GM19463 (cell line): Measurements from ENCODE around the gene SLC3A2.

Experiments used
- ATAC-seq: cut with Tn5 transposase; IDR thresholded peaks from one replicate; pipeline ENCODE4 v1.9.1; 2021; ENCODE audit warnings: mild to moderate bottlenecking, moderate library complexity; ENCODE audit not compliant: unreplicated experiment

Gene SLC3A2

DNA sequence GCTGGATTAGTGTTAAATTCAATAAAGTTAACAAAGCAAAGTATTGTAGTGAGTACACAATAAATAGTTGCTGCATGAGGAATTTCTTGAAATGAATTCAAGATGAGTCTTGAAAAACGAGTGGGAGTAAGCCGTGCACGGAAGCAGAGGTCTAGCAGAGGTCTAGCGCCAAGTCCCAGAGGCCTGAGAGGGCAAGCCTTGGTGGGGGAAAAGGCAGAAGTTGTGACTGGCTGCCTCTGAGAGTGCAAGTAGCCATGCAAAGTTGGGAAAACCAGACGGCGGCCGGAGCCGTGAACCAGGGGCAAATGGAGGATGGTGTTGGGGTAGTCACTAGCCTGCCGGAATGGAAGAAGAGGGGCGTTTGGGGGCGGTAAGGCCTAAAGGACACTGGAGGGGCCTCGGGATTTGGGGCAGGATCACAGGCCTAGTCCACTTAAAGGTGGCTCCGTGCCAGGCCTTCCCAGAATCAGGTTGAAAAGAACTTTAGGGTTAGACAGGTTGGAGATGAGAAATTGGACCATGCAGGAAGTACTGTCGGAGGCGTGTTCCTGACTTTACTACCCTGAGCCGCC, 379 bp upstream of the SLC3A2 start:
- ATAC-seq: peak; percentile 24

DNA sequence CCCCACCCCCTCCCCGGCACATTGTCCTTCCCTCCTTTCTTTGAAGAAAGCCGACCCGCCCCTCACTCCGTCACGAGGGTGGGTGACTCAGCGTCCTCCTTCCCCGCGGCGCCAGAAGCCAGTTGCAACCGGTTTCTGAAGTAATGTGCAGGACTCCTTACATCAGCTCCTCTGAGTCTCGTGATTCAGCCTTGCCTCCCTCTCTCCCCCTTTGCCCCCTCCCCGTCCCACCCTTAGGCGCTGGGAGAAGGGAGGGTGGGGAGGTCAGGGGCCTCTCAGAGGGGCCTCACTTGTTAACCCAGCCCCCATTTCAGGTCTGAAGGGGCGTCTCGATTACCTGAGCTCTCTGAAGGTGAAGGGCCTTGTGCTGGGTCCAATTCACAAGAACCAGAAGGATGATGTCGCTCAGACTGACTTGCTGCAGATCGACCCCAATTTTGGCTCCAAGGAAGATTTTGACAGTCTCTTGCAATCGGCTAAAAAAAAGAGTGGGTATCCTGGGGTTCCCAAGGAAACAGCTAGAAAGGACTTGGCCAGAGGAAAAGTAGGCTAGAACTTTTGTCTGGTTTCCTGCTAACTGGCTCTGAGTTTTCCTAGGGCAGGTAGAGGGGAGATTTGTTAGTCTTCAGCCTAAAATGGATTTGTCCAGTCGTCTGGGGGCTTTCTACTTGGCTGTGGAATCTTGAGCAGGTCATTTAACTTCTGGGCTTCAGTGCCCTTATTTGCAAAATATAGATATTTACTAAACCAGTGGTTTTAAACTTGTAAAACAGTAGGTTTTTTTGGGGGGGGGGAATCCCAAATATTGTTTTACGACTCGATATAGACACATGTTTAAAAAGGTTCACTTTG, 1.1 kb downstream of the SLC3A2 start:
- ATAC-seq: peak; percentile 46

DNA sequence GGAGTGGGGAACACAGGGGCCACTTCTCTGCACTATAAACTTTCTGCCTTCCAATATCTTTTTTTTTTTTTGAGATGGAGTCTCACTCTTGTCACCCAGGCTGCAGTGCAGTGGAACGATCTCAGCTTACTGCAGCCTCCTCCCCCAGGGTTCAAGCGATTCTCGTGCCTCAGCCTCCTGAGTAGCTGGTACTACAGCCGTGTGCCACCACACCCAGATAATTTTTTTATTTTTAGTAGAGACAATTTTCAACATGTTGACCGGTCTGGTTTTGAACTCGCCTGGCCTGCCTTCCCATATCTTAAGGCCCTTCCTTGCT, 1.7 kb downstream of the SLC3A2 start:
- no peak for ATAC-seq

DNA sequence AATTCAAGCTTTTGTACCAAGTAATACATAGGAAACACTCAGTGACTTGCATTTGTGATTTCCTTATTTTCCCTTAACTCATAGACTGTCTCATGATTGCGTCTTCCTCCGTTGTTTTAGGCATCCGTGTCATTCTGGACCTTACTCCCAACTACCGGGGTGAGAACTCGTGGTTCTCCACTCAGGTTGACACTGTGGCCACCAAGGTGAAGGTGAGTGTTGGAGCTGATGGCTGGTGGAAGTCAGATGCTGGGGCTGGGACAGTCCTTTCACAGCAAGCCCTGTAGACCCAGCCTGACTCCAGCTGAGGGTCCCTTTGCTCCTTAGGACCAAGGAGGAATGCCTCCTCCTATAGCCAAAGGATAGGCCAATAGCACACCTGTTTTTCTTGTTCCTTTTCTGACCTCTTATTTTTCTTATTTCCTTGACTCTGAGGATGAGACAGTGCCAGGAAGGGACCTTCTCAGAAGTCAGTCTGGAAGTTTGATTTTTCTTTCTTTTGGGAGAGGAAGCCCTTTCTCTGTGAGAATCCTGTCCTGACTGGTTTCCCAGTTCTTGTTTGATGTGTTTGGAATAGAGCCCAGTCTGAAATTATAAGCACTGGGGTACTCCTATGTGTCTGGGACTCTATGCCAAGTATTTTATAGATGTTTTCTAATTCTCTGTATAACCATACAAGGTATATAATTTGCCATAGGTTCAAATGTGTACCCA, 2.2 kb downstream of the SLC3A2 start:
- ATAC-seq: no peak

DNA sequence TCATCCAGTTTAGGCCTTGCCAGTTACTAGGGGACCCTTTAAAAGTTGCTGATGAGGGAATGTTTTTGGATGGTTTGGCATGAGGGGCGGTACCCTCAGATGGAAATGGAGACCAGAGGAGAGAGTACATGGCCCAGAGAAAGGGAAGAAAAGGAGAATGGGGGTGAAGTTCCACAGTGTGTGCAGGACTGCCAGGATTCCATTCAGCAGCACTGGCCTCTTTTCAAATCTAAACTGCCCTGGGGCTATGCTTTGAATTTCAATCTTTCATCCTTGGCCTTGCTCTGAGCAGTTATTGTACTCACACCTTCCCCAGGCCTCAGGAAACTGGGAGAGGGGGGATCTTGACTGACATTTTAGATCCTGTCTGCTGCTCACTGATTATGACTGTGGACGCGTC, 3.0 kb downstream of the SLC3A2 start:
- ATAC-seq: no peak

DNA sequence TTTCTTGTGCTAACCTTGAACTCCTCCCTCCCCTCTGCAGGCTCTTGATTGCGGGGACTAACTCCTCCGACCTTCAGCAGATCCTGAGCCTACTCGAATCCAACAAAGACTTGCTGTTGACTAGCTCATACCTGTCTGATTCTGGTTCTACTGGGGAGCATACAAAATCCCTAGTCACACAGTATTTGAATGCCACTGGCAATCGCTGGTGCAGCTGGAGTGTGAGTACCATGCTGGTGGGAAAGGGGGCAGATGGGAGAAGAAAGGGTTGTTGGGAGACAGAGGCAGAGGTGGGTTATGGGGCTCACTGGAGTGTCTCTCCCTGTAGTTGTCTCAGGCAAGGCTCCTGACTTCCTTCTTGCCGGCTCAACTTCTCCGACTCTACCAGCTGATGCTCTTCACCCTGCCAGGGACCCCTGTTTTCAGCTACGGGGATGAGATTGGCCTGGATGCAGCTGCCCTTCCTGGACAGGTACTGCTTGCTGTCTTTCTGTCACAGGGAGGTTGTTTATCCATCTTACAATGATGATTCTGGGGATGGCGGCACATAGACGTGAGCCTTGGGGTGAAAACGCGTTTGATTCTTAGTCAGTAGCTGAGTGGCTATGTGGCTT, 4.5 kb downstream of the SLC3A2 start:
- no peak for ATAC-seq

DNA sequence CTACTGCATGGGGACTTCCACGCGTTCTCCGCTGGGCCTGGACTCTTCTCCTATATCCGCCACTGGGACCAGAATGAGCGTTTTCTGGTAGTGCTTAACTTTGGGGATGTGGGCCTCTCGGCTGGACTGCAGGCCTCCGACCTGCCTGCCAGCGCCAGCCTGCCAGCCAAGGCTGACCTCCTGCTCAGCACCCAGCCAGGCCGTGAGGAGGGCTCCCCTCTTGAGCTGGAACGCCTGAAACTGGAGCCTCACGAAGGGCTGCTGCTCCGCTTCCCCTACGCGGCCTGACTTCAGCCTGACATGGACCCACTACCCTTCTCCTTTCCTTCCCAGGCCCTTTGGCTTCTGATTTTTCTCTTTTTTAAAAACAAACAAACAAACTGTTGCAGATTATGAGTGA, 7.7 kb downstream of the SLC3A2 start:
- ATAC-seq: no peak

DNA sequence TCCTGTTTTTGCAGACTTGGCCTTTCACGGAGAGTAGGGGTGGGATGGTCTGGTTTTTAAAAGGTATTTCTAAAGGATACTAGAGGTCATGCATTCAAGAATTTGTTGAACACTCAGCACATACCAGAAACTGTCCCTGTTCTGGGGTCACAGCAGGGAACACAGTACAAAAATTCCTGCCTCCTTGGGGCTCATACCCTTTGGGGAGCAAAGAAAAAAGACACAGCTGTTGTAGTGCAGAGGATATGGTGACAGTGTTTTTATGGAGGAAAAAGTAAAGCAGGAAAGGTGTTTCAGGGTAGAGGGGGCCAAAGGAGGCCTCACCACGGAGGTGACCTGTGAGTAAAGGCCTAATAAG, 8.4 kb downstream of the SLC3A2 start:
- ATAC-seq: no peak

DNA sequence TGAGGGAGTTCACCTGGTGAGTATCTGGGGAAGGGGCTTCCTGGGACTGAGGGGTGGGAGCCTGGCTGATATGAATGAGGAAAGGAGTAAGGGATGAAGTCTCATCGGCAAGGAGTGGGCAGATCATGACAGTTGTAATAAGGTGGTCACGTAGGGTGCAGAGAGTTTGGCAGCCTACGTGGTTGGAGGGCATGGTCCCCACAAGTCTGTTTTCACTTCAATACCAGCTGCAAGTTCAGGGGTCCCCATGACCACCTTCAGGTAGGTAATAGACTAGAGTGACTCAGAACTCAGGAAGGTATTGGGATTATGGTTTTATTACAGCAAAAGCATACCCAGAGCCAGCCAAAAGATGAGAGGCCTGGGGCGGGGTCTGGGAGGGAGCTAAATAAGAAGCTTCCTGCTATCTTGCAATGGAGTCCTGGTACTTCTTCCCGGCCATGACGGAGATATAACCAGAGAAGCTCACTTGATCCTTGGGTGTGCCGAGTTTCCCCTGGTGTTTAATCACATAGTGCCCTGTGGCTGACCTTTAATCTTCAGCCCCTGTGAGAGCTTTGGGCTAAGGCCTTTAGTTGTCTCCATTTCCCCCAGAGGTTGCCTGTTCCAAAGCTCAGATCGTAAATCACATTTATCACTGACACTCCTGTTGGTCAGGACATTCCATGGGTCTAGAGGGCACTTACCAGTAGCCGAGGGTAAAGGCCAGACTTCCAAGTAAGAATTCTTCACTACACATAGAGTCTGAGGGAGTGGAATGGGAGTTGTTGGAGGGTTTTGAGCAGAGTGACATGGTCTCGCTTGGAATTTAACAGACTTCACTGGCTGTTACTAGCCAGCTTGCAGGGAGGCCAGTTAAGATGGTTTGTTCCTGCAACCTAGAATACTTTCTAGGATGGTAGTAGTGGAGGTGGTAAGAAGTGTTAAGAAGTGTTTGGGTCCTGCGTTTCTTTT, 9.1 kb downstream of the SLC3A2 start:
- ATAC-seq: no peak

DNA sequence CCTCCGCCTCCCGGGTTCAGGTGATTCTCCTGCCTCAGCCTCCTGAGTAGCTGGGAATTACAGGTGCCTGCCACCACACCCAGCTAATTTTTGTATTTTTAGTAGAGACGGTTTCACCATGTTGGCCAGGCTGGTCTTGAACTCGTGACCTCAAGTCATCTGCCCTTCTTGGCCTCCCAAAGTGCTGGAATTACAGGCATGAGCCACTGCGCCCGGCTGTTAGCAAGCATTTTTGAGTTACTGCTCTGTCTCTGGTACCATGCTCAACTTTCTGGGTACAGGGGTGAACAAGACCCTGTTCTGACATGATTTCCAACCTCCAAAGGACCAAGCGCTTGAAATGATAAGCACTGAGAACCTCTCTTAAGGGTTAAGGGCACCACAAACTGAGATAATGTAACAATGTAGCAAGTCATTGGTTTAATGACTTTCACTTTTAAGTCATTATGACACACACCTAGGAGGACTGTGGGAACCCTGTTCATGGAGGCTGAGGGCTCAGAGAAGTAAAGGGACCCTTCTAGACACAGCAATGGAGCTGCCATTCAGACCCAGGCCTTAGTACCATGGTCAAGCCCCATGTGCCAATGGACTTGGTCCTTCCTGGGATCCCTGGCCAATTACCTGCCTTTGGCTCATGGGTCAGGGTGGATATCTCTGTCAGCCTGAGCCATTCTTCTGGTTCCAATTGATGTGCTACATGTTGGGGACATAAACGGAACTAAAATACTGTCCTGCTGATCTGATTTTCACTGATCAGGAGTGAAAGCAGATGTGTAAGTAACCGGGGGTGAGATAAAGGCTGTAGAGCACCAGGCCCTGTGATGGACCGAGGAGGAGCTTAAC, 11.6 kb downstream of the SLC3A2 start:
- no peak for ATAC-seq

DNA sequence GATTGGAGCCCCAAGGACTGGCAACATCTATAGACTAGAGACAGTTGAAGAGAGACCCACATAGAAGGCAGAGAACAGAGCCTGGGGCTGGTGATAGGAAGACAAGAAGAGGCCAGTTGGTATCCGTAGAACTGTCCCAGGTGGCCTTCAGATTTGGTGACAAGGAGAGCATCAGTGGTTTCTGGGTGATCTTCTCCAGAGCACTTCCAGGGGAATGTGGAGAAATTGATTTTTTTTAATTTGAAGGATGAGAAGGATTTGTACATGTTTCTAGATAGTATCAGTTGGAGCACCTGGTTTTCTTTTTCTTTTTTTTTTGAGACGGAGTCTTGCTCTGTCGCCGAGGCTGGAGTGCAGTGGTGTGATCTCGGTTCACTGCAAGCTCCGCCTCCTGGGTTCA, 14.8 kb downstream of the SLC3A2 start:
- no peak for ATAC-seq

DNA sequence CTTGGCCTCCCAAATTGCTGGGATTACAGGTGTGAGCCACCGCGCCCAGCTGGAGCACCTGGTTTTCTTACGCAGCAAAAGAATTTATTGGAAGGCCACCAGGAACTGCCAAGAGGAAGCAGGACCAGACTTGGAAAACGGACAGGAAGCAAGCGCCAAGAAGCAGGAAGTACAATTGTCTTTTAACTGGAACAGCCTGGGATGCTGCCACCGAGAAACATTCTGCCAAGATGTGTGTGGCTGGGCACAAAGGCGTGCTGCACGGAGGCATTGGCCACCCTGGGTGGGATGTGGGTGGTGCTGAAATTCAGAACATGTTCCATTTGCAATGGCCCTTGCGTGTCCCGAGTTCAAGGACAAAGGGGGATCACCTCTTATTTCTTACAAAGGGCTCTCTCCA, 15.4 kb downstream of the SLC3A2 start:
- no peak for ATAC-seq

DNA sequence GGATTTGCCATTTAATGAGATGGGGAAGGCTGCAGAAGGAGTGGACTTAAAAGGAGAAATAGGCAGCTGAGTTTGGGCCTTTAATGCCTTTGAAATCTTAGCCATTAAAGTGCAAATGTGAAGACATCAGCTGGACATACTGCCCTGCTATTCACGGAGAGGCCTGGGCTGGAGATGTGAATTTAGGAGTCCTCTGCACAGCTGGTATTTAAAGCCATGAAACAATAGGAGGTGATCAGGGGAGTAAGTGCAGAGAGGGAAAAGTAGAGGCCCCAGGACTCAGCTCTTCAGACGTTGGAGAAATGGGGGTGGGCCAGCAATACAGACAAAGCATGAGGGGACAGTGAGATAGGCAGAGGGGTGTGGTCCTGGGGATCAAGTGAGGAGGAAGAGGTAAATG, 16.6 kb downstream of the SLC3A2 start:
- no peak for ATAC-seq

DNA sequence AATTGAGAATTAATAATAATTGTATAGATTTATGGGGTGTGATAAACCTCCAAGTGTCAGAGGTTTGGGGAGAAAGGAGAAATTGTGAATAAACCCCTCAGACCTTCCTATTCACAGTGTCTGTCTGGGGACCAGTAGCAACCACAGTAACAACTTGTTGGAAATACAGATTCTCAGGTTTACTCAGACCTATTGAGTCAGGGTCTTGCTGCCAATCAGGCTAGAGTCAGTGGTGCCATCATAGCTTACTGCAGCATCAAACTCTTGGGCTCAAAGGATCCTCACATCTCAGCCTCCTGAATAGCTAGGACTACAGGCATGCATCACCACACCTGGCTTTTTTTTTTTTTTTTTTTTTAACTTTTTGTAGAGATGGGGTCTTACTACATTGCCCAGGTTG, 17.3 kb downstream of the SLC3A2 start:
- no peak for ATAC-seq

DNA sequence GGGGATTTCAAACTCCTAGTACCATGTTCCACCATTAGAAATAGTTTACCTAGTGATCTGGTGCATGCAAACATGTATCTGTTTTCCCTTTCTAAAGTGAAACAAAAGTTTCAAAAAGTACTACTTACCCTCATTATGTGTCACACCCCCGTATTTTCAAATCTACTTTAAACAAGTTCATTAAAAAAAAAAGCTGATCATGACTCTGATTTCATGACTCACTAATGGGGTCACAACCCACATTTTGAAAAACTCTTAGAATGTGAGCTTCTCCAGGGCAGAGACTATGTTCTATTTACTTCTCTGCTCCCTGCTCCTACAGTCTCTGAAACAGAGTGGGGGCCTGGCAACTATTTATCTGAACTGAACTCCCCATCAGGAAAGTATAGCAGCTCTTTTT, 22.2 kb downstream of the SLC3A2 start:
- ATAC-seq: no peak

DNA sequence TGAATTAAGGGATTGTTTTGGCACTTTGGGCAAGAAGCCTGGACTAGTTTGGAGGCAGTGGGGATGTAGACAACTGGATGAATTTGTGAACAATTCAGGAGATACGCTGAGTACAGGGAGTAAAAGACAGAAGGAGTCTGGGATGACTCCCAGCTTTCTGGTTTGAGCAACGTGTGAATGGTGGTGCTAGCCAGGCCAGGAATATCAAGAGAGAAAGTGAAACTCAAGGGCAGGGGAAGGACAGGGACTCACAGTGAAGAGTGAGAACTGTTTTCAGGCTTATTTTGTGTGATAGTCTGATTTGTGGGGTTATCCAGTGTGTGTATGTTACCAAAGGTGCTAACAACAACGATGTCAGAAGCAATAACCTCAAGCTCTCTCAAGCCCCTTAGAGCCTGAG, 24.6 kb downstream of the SLC3A2 start:
- no peak for ATAC-seq

DNA sequence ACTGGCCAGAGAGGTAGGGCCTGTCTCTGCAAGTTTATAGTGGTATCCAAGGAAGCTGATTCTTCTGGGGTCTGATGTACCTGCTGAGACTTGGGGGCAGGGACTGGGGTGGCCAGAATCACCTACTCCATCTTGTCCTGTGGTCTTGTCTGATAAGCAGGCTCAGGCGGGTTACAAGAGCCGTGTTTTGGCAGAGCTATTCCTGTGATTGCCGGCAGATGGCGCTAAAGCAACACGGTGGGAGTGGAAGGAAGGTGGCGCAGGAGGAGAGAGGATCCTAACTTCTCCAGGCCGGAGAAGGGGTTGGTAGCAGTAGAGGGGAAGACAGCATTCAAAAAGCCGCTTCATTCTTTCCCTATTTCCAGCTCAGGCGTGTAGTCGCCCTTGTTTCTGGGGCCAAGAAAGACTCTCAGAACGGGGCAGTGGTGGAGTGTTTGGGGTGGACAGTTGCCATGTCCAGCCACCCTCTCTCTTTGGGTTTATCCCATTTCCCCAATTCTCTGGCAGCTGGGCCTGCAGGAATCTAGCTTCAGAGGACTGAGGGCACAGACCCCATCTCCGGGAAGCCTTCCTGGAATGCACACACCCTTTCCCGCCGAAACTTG, 25.3 kb downstream of the SLC3A2 start:
- no peak for ATAC-seq

DNA sequence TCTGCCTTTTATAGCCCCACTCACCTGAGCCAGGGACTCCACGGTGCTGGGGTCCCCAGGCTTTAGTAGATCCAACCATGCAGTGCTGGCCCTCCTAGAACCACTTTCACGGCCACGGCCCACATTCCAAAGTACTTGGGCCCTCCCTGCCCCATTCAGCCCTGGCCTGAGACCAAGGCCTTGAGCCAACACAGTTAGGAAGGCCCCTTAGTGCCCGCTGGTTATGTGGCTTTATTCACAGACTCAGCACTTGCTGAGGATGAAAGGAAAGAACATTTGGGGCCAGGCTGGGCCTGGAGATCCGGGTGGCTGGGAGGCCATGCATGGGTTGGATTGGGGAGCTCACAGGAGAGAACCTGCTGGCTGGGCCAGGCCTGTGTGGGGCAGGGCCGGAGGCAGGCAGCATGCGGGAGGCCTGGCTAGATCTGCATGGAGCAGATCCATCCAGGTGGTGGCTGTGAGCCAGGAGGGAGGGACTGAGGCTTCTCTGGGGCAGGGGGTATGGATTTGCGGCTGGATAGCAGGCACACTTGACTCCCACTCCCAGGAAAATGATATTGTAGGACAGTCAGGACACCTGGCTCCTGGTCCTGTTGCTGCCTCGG, 27.9 kb downstream of the SLC3A2 start:
- no peak for ATAC-seq
